ENCODE measurements around the gene ZFC3H1. TPM values are rescaled to one million over a fixed set of nuclear protein-coding genes. Genes with fewer than 3 reads are reported as not detected.

Gene ZFC3H1
- total RNA-seq, 1 donor from 2014 or later = 51.7 TPM

DNA sequence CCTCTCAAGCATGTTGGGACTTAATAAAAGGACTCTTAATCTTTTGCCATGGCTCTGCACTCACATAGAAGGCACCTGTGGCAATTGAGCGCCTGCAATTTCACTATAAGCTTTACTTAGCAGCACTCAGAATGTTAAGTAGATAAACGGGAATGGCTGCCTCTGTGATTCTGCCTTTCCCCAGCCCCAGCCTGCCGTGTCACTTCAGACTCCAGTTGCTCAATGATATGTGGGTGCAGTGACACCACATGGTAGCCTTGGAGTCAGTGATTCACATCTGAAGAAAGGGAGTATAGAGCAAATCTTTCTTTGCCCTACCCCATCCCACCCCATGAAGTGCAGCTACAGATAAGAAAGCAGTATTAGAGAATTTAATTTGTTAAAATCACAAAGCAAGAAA, 96.1 kb downstream of the ZFC3H1 start:
- no peak overlapping the region for H3K9ac ChIP-seq (ENCODE audit: low read length)
- no peaks in the 10 kb centered on the region for H3K27me3 ChIP-seq (ENCODE audit: insufficient read depth, low read length)
- no peaks in the 10 kb centered on the region for H3K79me2 ChIP-seq (ENCODE audit: insufficient read depth, low read length)
- no peaks in the 10 kb centered on the region for H4K20me1 ChIP-seq (ENCODE audit: insufficient read depth, low read length)
- FAIRE-seq = no peak
- peak overlapping the region; percentile 58 for H3K27ac Mint-ChIP-seq (ENCODE audit: unreplicated experiment)
- H3K9me3 Mint-ChIP-seq (ENCODE audit: unreplicated experiment) = no peaks in the 10 kb centered on the region
- peaks cover 9% of the 10 kb centered on the region for H3K4me1 Mint-ChIP-seq (ENCODE audit: low read depth, unreplicated experiment)
- H3K4me3 ChIP-seq (ENCODE audit: insufficient read depth, low read depth, low read length) = no peak overlapping the region
- no peaks in the 10 kb centered on the region for H3K9me3 ChIP-seq (ENCODE audit: insufficient read depth, low read depth, low read length)
- TF ChIP-seq CTCF (IDR thresholded peaks at IDR 0.05; ENCODE audit: insufficient read depth, low read depth, low read length) (no peak), EZH2 (IDR thresholded peaks at IDR 0.05; ENCODE audit: insufficient read depth, low read length) (no peak)
- H3K4me3 Mint-ChIP-seq (ENCODE audit: unreplicated experiment) = no peak overlapping the region
- H3K4me1 ChIP-seq (ENCODE audit: insufficient read depth, low read length) = no peaks in the 10 kb centered on the region
- H3K4me2 ChIP-seq (ENCODE audit: low read length) = no peak overlapping the region
- no peaks in the 10 kb centered on the region for H3K27me3 Mint-ChIP-seq (ENCODE audit: low read depth, unreplicated experiment)
- H2AFZ ChIP-seq (ENCODE audit: low read depth, low read length) = no peak overlapping the region
- DNase-seq (ENCODE audit: low read depth) = no peak
- H3K36me3 Mint-ChIP-seq (ENCODE audit: low read depth, unreplicated experiment) = peaks cover 1% of the 10 kb centered on the region
- H3K36me3 ChIP-seq (ENCODE audit: insufficient read depth, low read length) = no peaks in the 10 kb centered on the region
- H3K27ac ChIP-seq (ENCODE audit: low read depth, low read length) = no peak overlapping the region

DNA sequence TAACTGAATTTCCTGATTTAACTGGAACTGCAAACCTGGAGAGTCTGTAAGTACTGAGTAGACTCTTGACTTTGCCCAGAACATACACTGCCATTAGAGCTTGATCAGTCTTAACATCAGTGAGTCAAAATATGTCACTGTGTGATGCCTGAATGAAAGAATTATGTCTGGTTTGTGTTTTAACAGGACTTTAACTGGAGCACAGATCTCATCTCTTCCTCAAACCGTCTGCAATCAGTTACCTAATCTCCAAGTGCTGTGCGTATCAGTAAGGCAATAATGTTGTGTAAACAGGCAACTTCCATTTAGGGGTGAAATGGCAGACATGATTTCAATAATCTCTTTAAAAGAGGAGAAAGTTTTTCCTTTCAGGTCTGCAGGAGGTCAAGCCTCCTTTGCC, 97.0 kb downstream of the ZFC3H1 start:
- H3K4me3 ChIP-seq (ENCODE audit: insufficient read depth, low read depth, low read length) = no peak overlapping the region
- no peaks in the 10 kb centered on the region for H3K27me3 Mint-ChIP-seq (ENCODE audit: low read depth, unreplicated experiment)
- peaks cover 9% of the 10 kb centered on the region for H3K4me1 Mint-ChIP-seq (ENCODE audit: low read depth, unreplicated experiment)
- H3K27me3 ChIP-seq (ENCODE audit: insufficient read depth, low read length) = no peaks in the 10 kb centered on the region
- no peaks in the 10 kb centered on the region for H3K9me3 ChIP-seq (ENCODE audit: insufficient read depth, low read depth, low read length)
- no peak overlapping the region for H3K4me3 Mint-ChIP-seq (ENCODE audit: unreplicated experiment)
- H3K9ac ChIP-seq (ENCODE audit: low read length) = no peak overlapping the region
- H2AFZ ChIP-seq (ENCODE audit: low read depth, low read length) = no peak overlapping the region
- no peak for DNase-seq (ENCODE audit: low read depth)
- no peaks in the 10 kb centered on the region for H3K9me3 Mint-ChIP-seq (ENCODE audit: unreplicated experiment)
- FAIRE-seq = no peak
- H3K4me1 ChIP-seq (ENCODE audit: insufficient read depth, low read length) = no peaks in the 10 kb centered on the region
- TF ChIP-seq EZH2 (IDR thresholded peaks at IDR 0.05; ENCODE audit: insufficient read depth, low read length) (no peak), CTCF (IDR thresholded peaks at IDR 0.05; ENCODE audit: insufficient read depth, low read depth, low read length) (no peak)
- H3K79me2 ChIP-seq (ENCODE audit: insufficient read depth, low read length) = no peaks in the 10 kb centered on the region
- no peak overlapping the region for H3K27ac Mint-ChIP-seq (ENCODE audit: unreplicated experiment)
- no peaks in the 10 kb centered on the region for H3K36me3 ChIP-seq (ENCODE audit: insufficient read depth, low read length)
- peaks cover 1% of the 10 kb centered on the region for H3K36me3 Mint-ChIP-seq (ENCODE audit: low read depth, unreplicated experiment)
- H3K27ac ChIP-seq (ENCODE audit: low read depth, low read length) = no peak overlapping the region
- H3K4me2 ChIP-seq (ENCODE audit: low read length) = no peak overlapping the region
- H4K20me1 ChIP-seq (ENCODE audit: insufficient read depth, low read length) = no peaks in the 10 kb centered on the region

GRCh38 chr12:71565535-71565934, 98.1 kb downstream of the ZFC3H1 start:
- no peak for FAIRE-seq

More at GRCh38 chr12:71565535-71565934, 98.1 kb downstream of the ZFC3H1 start:
- Histone ChIP-seq H3K79me2 (ENCODE audit: insufficient read depth, low read length) (no peaks in the 10 kb centered on the region), H2AFZ (ENCODE audit: low read depth, low read length) (no peak overlapping the region), H3K4me2 (ENCODE audit: low read length) (no peak overlapping the region), H3K27ac (ENCODE audit: low read depth, low read length) (no peak overlapping the region), H4K20me1 (ENCODE audit: insufficient read depth, low read length) (no peaks in the 10 kb centered on the region), H3K4me3 (ENCODE audit: insufficient read depth, low read depth, low read length) (no peak overlapping the region), H3K4me1 (ENCODE audit: insufficient read depth, low read length) (no peaks in the 10 kb centered on the region), H3K9me3 (ENCODE audit: insufficient read depth, low read depth, low read length) (no peaks in the 10 kb centered on the region), H3K27me3 (ENCODE audit: insufficient read depth, low read length) (no peaks in the 10 kb centered on the region), H3K36me3 (ENCODE audit: insufficient read depth, low read length) (no peaks in the 10 kb centered on the region), H3K9ac (ENCODE audit: low read length) (no peak overlapping the region)
- TF ChIP-seq CTCF (IDR thresholded peaks at IDR 0.05; ENCODE audit: insufficient read depth, low read depth, low read length) (no peak), EZH2 (IDR thresholded peaks at IDR 0.05; ENCODE audit: insufficient read depth, low read length) (no peak)
- Mint-ChIP-seq H3K4me3 (ENCODE audit: unreplicated experiment) (no peak overlapping the region), H3K27me3 (ENCODE audit: low read depth, unreplicated experiment) (no peaks in the 10 kb centered on the region), H3K9me3 (ENCODE audit: unreplicated experiment) (no peaks in the 10 kb centered on the region), H3K36me3 (ENCODE audit: low read depth, unreplicated experiment) (peaks cover 1% of the 10 kb centered on the region), H3K4me1 (ENCODE audit: low read depth, unreplicated experiment) (peaks cover 9% of the 10 kb centered on the region), H3K27ac (ENCODE audit: unreplicated experiment) (no peak overlapping the region)
- peak; percentile 4 for DNase-seq (ENCODE audit: low read depth)
